ENCODE measurements around the gene CYP4B1. TPM values are rescaled to one million over a fixed set of nuclear protein-coding genes. Genes with fewer than 3 reads are reported as not detected.

CYP4B1 gene
- total RNA-seq, 4 donors from 2014 or later: 14.0 to 147 (median 109) TPM

DNA sequence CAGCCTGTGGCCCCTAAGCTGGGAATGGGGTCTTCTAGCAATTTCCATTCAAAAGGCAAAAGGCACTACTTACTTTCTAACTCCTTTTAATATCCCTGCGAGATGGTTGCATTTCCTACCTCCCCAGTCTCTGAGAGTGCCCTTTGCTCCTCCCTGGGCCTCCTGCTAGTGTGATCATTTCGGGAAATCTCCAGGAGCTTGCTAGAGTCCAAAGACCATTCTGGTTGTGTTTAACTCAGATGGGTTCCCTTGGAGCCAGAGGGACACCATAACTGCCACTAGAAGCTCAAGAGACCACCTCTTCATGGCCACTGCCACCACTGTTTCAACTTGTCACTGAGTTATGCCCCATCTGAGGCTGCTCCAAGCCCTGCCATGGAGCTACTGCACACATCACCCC is 34.4 kb upstream of the CYP4B1 start:
- Histone ChIP-seq H3K27me3 (peaks cover 0 to 19% (median 0%) of the 10 kb centered on the region in 4 donors), H3K4me1 (peaks cover 0 to 11% (median 0%) of the 10 kb centered on the region in 3 donors), H3K4me3 (no peak overlapping the region), H3K9me3 (peaks cover 0 to 4% (median 0%) of the 10 kb centered on the region in 3 donors), H3K36me3 (no peaks in the 10 kb centered on the region), H3K27ac (no peak overlapping the region)
- DNase-seq: no peak
- intact Hi-C loops (cut with DNase I): no loop called here
- 83 to 86% methylated on average over 2 of the region's 2 CpGs for WGBS, 2 donors
- TF ChIP-seq POLR2A (IDR thresholded peaks at IDR 0.05): no peak
- no peak for TF ChIP-seq CTCF (IDR thresholded peaks at IDR 0.05)

DNA sequence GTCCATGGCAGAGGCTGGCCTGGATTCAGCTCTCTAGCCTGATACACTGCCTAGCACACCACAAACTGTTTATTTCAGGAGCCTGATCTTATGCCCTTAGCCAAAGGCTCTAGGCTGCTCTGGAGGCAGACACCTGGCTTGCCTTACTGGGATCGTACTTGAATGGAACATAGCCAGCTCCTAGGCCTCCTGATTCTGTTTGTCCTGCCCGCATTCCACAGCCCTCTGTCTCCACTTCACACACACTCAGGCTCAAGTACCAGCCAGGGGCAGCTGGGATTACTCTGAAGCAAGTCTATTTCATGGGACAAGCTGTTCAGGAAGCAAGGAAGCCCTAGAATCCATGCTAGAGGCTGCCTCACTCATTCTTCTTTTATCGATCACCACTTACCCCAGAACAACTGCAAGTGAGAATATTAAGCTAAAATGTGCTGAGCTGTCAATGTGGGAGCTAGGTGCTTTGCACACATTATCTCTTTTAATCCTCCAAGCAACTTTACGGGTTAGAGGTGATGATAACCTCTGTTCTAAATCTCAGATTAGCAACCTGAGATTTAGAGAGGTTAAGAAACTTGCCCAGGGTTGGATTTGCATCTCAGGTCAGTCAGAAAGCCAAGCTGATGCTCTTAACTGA is 31.1 kb upstream of the CYP4B1 start:
- no peak overlapping the region for H3K27ac ChIP-seq
- 58 to 66% methylated on average over 4 of the region's 4 CpGs for WGBS, 2 donors

GRCh38 chr1:46768445-46768844 is 30.4 kb upstream of the CYP4B1 start:
- Histone ChIP-seq H3K4me3 (no peak overlapping the region), H3K27me3 (peaks cover 0 to 32% (median 0%) of the 10 kb centered on the region in 4 donors), H3K4me1 (peaks cover 0 to 11% (median 0%) of the 10 kb centered on the region in 3 donors), H3K27ac (no peak overlapping the region), H3K36me3 (no peaks in the 10 kb centered on the region), H3K9me3 (peaks cover 0 to 35% (median 16%) of the 10 kb centered on the region in 3 donors)
- no peak for TF ChIP-seq POLR2A (IDR thresholded peaks at IDR 0.05)
- no peak for TF ChIP-seq CTCF (IDR thresholded peaks at IDR 0.05)
- intact Hi-C loops (cut with DNase I): no loop called here
- WGBS, 2 donors: 78 to 84% methylated on average over 5 of the region's 5 CpGs
- DNase-seq: no peak

More for the DNA sequence above, 31.1 kb upstream of the CYP4B1 start:
- DNase-seq: no peak
- H3K36me3 ChIP-seq: no peaks in the 10 kb centered on the region
- no peak for TF ChIP-seq POLR2A (IDR thresholded peaks at IDR 0.05)
- no peak for TF ChIP-seq CTCF (IDR thresholded peaks at IDR 0.05)
- H3K4me1 ChIP-seq: peaks cover 0 to 11% (median 0%) of the 10 kb centered on the region in 3 donors
- H3K9me3 ChIP-seq: peaks cover 0 to 35% (median 16%) of the 10 kb centered on the region in 3 donors
- intact Hi-C loops (cut with DNase I): no loop called here
- H3K27me3 ChIP-seq: peaks cover 0 to 32% (median 0%) of the 10 kb centered on the region in 4 donors
- H3K4me3 ChIP-seq: no peak overlapping the region

- peaks cover 0 to 11% (median 0%) of the 10 kb centered on the region in 3 donors for H3K4me1 ChIP-seq
- TF ChIP-seq POLR2A (IDR thresholded peaks at IDR 0.05): no peak
- TF ChIP-seq CTCF (IDR thresholded peaks at IDR 0.05): no peak
- peaks cover 0 to 31% (median 0%) of the 10 kb centered on the region in 4 donors for H3K27me3 ChIP-seq
- H3K27ac ChIP-seq: no peak overlapping the region
- H3K36me3 ChIP-seq: no peaks in the 10 kb centered on the region
- no peak overlapping the region for H3K4me3 ChIP-seq
- DNase-seq: no peak
- intact Hi-C loops (cut with DNase I): no loop called here
- peaks cover 0 to 35% (median 16%) of the 10 kb centered on the region in 3 donors for H3K9me3 ChIP-seq
Observed at GRCh38 chr1:46769028-46769740, 29.7 kb upstream of the CYP4B1 start.

DNA sequence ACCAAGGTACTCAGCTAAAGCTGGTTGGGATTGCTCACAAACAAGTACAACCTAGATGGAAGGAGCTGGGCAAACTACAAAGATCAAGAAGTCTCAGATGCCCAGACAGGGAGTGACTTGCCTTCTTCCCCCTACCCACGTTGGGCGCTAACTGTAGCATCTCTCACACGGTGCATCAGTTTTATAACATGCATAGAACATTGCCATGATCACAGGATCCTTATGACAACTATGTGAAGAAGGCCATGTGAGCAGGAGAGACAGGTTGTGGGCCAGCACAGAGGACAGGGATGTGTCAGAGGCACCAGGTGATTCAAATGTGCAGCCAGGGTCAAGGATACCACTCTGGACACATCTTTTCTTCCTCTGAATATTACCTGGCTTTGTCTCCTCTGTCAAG is 28.3 kb upstream of the CYP4B1 start:
- WGBS, 2 donors: 68 to 94% methylated on average over 3 of the region's 3 CpGs
- Histone ChIP-seq H3K4me1 (peaks cover 0 to 11% (median 0%) of the 10 kb centered on the region in 3 donors), H3K27ac (no peak overlapping the region), H3K36me3 (no peaks in the 10 kb centered on the region), H3K27me3 (peaks cover 0 to 27% (median 0%) of the 10 kb centered on the region in 4 donors), H3K4me3 (no peak overlapping the region), H3K9me3 (peaks cover 0 to 35% (median 16%) of the 10 kb centered on the region in 3 donors)
- intact Hi-C loops (cut with DNase I): no loop called here
- TF ChIP-seq POLR2A (IDR thresholded peaks at IDR 0.05) (no peak), CTCF (IDR thresholded peaks at IDR 0.05) (no peak)
- no peak for DNase-seq

Measured in esophagus squamous epithelium (tissue), 5 donors.